ENCODE results near the gene KRT16.

Gene KRT16

GRCh38 chr17:41621916-41622315, 9.3 kb upstream of the KRT16 start:
- TF ChIP-seq GATA3 (IDR thresholded peaks at IDR 0.05; ENCODE audit: low read depth, low read length) = no peak
- TF ChIP-seq GATA2 (IDR thresholded peaks at IDR 0.05; ENCODE audit: low read depth, low read length) = no peak

DNA sequence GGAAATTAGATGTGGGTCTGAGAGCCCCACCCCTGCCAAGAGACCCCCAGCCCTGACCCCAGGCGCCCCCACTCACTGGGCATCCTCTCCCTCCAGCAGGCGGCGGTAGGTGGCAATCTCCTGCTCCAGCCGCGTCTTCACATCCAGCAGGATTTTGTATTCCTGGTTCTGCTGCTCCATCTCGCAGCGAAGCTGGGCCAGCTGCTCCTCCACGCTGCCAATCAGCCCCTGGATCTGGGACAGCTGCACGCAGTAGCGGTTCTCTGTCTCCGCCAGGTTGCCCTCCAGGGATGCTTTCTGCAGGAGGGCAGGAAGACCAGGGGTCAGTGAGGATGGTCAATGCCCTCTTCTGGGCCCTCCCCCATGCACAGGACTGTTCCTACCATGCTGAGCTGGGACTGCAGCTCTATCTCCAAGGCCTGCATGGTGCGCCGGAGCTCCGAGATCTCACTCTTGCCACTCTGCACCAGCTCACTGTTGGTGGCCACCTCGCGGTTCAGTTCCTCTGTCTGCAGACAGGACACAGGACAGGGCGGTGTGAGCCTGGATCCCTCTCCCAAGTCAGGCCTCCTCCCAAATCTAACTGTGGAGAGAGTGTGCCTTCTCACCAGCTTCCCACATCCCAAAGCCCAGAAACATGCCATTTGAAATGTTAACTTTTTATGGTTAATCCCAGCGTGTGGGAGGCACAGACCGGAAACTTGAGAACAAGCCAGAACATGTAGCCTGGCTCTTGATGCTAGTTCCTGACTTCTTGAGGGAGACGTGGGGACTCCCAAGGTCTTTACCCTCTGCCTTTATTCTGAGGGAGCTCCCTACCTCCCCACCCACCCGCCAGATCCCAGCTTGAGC, 8.2 kb upstream of the KRT16 start:
- TF ChIP-seq GATA2 (IDR thresholded peaks at IDR 0.05; ENCODE audit: low read depth, low read length) = peak; percentile 44
- TF ChIP-seq GATA3 (IDR thresholded peaks at IDR 0.05; ENCODE audit: low read depth, low read length) = no peak

- TF ChIP-seq GATA3 (IDR thresholded peaks at IDR 0.05; ENCODE audit: low read depth, low read length) (peak; percentile 66; the same call in 1 of the 2 replicates), GATA2 (IDR thresholded peaks at IDR 0.05; ENCODE audit: low read depth, low read length) (peak; percentile 83)
These were observed 7.5 kb upstream of the KRT16 start for GRCh38 chr17:41619927-41620582.

DNA sequence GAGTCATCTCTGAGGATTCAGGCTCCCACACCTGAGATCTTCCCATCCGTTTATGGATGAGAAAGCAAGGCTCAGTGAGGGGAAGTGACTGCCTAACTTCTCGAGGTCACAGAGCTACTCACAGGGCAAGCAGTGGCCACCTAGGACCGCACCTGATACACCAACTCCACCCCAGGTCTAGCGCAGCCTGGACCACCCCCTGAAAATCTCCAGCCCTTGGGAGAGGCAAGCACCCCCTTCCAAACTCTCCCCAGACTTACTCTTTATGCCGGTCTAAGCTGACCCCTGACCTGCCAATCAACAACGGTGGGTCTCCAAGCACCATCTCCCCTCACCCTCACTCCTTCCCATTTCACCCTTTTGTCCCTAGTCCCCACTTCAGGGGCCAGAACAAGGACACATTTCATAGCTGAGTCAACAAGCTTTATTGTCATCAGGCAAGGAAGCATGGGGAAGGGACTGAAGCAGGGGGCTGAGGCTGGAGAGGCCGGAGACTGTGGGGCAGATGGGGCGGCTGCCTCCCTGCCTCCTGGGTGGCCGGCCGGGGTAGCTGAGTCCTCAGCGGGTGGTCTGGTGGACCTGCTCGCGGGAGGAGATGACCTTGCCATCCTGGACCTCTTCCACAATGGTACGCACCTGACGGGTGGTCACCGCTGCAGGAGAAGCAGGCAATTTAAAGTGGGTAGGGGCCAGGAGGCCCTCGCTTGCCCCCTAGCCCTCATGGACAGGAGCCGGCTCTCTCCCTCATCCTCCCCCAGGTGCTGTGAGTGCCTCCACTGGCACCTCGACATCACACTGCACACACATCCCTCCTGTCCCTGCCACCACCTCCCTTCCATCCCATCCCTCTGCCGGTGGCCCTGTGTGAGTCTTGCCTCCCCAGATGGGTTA, 6.7 kb upstream of the KRT16 start:
- TF ChIP-seq GATA3 (IDR thresholded peaks at IDR 0.05; ENCODE audit: low read depth, low read length) = no peak
- TF ChIP-seq GATA2 (IDR thresholded peaks at IDR 0.05; ENCODE audit: low read depth, low read length) = no peak

GRCh38 chr17:41618341-41619035, 5.9 kb upstream of the KRT16 start:
- no peak for TF ChIP-seq GATA2 (IDR thresholded peaks at IDR 0.05; ENCODE audit: low read depth, low read length)
- no peak for TF ChIP-seq GATA3 (IDR thresholded peaks at IDR 0.05; ENCODE audit: low read depth, low read length)

GRCh38 chr17:41617698-41618097, 5.1 kb upstream of the KRT16 start:
- TF ChIP-seq GATA2 (IDR thresholded peaks at IDR 0.05; ENCODE audit: low read depth, low read length) = no peak
- no peak for TF ChIP-seq GATA3 (IDR thresholded peaks at IDR 0.05; ENCODE audit: low read depth, low read length)

GRCh38 chr17:41617136-41617535, 4.6 kb upstream of the KRT16 start:
- TF ChIP-seq GATA2 (IDR thresholded peaks at IDR 0.05; ENCODE audit: low read depth, low read length) (no peak), GATA3 (IDR thresholded peaks at IDR 0.05; ENCODE audit: low read depth, low read length) (no peak)

DNA sequence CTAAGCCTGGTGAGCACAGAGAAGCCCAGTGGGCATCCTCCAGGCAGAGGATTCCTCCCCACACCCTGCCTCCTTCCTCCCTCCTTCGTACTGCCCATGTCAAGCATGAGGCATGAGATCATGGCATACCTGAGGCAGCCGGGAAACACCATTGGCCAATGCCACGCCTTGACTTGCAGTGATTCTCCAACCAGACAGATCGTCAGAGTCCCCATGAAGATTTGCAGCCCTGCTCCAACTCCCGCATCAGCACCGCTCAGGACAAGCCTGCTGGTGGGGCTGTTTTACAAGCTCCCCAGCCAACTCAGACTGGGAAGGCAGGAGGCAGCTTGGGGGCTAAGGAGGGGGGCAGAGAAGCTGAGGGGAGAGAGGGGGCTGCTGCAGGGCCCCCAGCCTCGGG, 2.9 kb upstream of the KRT16 start:
- TF ChIP-seq GATA3 (IDR thresholded peaks at IDR 0.05; ENCODE audit: low read depth, low read length) (no peak), GATA2 (IDR thresholded peaks at IDR 0.05; ENCODE audit: low read depth, low read length) (no peak)

DNA sequence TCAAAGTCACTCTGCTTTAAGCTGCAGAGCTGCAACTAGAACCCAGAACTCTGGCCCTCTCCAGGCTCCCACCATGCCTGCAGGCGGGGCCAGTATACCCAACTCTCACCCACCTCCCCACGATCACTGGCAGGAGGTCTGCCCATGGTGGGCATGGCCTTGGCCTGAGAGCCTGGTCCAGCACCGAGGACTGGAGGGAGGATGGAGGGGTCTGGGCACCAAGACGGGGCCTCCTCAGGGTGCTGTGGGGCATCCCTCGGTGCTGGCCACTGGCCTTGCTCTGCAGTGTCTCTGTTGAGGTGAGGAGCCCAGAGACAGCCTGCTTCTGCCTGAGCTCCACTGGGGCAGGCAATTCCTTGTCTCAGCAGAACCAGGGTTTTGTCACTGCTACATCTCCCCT, 1.5 kb upstream of the KRT16 start:
- TF ChIP-seq GATA3 (IDR thresholded peaks at IDR 0.05; ENCODE audit: low read depth, low read length) = no peak
- TF ChIP-seq GATA2 (IDR thresholded peaks at IDR 0.05; ENCODE audit: low read depth, low read length) = no peak

- TF ChIP-seq GATA2 (IDR thresholded peaks at IDR 0.05; ENCODE audit: low read depth, low read length) (no peak), GATA3 (IDR thresholded peaks at IDR 0.05; ENCODE audit: low read depth, low read length) (no peak)
These were observed 913 bp upstream of the KRT16 start for GRCh38 chr17:41613277-41614082.

GRCh38 chr17:41610965-41611640, 1.5 kb downstream of the KRT16 start:
- TF ChIP-seq GATA2 (IDR thresholded peaks at IDR 0.05; ENCODE audit: low read depth, low read length) (no peak), GATA3 (IDR thresholded peaks at IDR 0.05; ENCODE audit: low read depth, low read length) (no peak)

- TF ChIP-seq GATA2 (IDR thresholded peaks at IDR 0.05; ENCODE audit: low read depth, low read length) (no peak), GATA3 (IDR thresholded peaks at IDR 0.05; ENCODE audit: low read depth, low read length) (no peak)
These were observed 10.0 kb downstream of the KRT16 start for GRCh38 chr17:41602524-41602923.

Data from SH-SY5Y (cell line).